Fibroblast of upper back skin (primary cell): Measurements from ENCODE around the gene MTHFS.

Source experiments
- DNase-seq: peaks from one replicate; pipeline ENCODE4 v3.0.0-alpha.2; 2013

MTHFS gene

DNA sequence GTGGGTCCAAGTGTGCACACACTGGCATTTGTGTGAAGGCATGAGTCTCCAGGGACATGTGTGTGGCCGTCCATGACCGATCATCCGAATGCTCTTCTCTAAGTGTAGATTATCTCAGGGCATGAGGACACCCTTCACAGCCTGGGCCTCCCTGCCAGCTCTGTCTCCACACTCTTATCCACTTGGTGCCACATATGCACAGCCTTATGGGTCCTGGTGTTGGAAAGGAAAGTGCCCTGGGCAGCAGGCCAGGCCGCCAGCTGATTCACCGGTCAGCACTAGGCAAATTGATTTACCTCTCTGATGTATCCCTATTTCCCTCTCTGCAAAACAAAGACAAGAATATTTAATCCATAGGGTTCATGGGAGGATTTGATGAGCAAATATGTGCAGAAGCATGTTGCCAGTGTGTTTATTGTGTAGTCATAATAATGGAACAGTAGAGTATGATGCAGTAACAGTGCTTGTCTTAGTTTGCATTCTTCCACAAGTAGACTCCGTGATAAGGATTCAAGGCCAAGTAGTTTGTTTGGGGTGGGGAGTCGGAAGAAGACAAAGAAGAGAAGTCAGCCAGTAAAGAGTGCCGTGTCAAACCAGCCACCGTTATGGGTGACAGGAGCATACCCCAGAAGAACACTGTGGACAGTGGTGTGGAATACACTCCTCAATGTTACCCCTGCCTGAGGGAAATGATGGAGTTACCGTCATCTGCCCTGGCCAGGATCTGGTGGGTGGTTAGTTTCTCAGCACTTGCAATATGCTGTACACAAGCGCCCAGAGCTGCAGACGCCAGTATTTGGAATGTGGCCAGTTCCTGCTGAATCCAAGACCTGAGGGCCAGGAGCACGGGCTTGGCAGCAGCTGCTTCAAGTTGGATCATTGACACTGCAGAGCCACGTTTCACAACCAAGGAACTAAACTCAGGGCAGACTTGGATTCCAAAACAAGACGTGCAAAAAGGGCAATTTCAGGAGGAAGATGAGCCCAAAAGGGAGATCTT is 85.1 kb downstream of the MTHFS start:
- peak; percentile 59 for DNase-seq

DNA sequence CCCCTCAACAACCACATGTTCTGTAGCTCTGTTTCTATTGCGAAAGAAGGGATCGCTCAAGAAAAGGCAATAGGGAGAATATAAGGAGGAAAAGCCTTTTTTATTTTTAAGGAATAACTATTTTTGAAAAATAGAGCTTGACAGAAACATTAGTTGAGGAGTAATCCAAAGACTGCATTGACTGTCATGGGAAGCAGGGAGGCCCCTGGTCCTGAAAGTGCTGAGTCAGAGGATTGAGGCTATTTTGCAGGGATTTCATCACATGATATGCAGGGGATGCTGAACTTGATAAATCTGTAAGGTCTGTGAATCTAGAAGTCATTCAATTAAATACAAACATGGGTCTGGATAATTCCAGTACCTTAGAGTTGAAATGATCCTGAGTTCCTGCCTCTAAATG is 92.0 kb downstream of the MTHFS start:
- DNase-seq, result peak; percentile 53

DNA sequence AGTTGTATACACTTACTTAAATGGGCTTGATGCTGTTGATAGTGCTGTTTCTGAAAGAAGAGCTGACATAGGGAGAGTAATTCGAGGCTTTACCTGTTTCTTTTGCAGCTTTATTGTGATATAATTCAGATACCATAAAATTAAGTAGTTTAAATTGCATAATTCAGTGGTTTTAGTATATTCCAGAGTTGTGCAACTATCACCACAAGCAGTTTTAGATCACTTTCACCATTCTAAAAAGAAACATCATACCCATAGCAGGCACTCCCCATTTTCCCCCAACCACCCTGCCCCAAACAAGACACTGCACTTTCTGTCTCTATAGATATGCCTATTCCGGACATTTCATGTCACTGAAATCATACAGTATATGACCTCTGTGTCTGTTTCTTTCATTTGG is 98.5 kb downstream of the MTHFS start:
- peak; percentile 1 for DNase-seq
